ENCODE measurements around the gene TEAD4. TPM values are rescaled to one million over a fixed set of nuclear protein-coding genes. Genes with fewer than 3 reads are reported as not detected.

TEAD4 gene
- total and polyA plus RNA-seq, 2 experiments from 2014 or later = 68.1 to 145 TPM

GRCh38 chr12:3032770-3033538, 73.8 kb downstream of the TEAD4 start:
- TF ChIP-seq STAT1 (IDR thresholded peaks at IDR 0.05; ENCODE audit: unreplicated experiment) = no peak
- TF ChIP-seq, protein P1, sequence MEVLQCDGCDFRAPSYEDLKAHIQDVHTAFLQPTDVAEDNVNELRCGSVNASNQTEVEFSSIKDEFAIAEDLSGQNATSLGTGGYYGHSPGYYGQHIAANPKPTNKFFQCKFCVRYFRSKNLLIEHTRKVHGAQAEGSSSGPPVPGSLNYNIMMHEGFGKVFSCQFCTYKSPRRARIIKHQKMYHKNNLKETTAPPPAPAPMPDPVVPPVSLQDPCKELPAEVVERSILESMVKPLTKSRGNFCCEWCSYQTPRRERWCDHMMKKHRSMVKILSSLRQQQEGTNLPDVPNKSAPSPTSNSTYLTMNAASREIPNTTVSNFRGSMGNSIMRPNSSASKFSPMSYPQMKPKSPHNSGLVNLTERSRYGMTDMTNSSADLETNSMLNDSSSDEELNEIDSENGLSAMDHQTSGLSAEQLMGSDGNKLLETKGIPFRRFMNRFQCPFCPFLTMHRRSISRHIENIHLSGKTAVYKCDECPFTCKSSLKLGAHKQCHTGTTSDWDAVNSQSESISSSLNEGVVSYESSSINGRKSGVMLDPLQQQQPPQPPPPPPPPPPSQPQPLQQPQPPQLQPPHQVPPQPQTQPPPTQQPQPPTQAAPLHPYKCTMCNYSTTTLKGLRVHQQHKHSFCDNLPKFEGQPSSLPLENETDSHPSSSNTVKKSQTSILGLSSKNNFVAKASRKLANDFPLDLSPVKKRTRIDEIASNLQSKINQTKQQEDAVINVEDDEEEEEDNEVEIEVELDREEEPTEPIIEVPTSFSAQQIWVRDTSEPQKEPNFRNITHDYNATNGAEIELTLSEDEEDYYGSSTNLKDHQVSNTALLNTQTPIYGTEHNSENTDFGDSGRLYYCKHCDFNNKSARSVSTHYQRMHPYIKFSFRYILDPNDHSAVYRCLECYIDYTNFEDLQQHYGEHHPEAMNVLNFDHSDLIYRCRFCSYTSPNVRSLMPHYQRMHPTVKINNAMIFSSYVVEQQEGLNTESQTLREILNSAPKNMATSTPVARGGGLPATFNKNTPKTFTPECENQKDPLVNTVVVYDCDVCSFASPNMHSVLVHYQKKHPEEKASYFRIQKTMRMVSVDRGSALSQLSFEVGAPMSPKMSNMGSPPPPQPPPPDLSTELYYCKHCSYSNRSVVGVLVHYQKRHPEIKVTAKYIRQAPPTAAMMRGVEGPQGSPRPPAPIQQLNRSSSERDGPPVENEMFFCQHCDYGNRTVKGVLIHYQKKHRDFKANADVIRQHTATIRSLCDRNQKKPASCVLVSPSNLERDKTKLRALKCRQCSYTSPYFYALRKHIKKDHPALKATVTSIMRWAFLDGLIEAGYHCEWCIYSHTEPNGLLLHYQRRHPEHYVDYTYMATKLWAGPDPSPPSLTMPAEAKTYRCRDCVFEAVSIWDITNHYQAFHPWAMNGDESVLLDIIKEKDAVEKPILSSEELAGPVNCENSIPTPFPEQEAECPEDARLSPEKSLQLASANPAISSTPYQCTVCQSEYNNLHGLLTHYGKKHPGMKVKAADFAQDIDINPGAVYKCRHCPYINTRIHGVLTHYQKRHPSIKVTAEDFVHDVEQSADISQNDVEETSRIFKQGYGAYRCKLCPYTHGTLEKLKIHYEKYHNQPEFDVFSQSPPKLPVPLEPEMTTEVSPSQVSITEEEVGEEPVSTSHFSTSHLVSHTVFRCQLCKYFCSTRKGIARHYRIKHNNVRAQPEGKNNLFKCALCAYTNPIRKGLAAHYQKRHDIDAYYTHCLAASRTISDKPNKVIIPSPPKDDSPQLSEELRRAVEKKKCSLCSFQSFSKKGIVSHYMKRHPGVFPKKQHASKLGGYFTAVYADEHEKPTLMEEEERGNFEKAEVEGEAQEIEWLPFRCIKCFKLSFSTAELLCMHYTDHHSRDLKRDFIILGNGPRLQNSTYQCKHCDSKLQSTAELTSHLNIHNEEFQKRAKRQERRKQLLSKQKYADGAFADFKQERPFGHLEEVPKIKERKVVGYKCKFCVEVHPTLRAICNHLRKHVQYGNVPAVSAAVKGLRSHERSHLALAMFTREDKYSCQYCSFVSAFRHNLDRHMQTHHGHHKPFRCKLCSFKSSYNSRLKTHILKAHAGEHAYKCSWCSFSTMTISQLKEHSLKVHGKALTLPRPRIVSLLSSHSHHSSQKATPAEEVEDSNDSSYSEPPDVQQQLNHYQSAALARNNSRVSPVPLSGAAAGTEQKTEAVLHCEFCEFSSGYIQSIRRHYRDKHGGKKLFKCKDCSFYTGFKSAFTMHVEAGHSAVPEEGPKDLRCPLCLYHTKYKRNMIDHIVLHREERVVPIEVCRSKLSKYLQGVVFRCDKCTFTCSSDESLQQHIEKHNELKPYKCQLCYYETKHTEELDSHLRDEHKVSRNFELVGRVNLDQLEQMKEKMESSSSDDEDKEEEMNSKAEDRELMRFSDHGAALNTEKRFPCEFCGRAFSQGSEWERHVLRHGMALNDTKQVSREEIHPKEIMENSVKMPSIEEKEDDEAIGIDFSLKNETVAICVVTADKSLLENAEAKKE (CRISPR knock-in tag; IDR thresholded peaks at IDR 0.05) = no peak
- no peak for TF ChIP-seq ZNF114 (CRISPR knock-in tag; IDR thresholded peaks at IDR 0.05)
- TF ChIP-seq, protein P2, sequence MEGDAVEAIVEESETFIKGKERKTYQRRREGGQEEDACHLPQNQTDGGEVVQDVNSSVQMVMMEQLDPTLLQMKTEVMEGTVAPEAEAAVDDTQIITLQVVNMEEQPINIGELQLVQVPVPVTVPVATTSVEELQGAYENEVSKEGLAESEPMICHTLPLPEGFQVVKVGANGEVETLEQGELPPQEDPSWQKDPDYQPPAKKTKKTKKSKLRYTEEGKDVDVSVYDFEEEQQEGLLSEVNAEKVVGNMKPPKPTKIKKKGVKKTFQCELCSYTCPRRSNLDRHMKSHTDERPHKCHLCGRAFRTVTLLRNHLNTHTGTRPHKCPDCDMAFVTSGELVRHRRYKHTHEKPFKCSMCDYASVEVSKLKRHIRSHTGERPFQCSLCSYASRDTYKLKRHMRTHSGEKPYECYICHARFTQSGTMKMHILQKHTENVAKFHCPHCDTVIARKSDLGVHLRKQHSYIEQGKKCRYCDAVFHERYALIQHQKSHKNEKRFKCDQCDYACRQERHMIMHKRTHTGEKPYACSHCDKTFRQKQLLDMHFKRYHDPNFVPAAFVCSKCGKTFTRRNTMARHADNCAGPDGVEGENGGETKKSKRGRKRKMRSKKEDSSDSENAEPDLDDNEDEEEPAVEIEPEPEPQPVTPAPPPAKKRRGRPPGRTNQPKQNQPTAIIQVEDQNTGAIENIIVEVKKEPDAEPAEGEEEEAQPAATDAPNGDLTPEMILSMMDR (conservative IDR thresholded peaks at IDR 0.05; ENCODE audit: low read depth in 2 of 2) = no peak
- no peak for TF ChIP-seq NANOG (IDR thresholded peaks at IDR 0.05; ENCODE audit: borderline replicate concordance)
- TF ChIP-seq CREB1 (CRISPR knock-in tag; IDR thresholded peaks at IDR 0.05; ENCODE audit: low read depth) = no peak
- TF ChIP-seq EZH2phosphoT487 (IDR thresholded peaks at IDR 0.05; ENCODE audit: unreplicated experiment) = no peak
- TF ChIP-seq POLR2AphosphoS5 (IDR thresholded peaks at IDR 0.05; ENCODE audit: low read depth) = no peak
- TF ChIP-seq, protein P3, sequence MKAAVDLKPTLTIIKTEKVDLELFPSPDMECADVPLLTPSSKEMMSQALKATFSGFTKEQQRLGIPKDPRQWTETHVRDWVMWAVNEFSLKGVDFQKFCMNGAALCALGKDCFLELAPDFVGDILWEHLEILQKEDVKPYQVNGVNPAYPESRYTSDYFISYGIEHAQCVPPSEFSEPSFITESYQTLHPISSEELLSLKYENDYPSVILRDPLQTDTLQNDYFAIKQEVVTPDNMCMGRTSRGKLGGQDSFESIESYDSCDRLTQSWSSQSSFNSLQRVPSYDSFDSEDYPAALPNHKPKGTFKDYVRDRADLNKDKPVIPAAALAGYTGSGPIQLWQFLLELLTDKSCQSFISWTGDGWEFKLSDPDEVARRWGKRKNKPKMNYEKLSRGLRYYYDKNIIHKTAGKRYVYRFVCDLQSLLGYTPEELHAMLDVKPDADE (IDR thresholded peaks at IDR 0.05) = no peak
- TF ChIP-seq JUNB (IDR thresholded peaks at IDR 0.05; ENCODE audit: unreplicated experiment) = no peak
- TF ChIP-seq ZNF331 (CRISPR knock-in tag; IDR thresholded peaks at IDR 0.05; ENCODE audit: low read depth) = no peak
- TF ChIP-seq EZH2 (IDR thresholded peaks at IDR 0.05; ENCODE audit: low read depth, unreplicated experiment) = no peak
- TF ChIP-seq REST (IDR thresholded peaks at IDR 0.05; ENCODE audit: unreplicated experiment) = no peak
- H3K27me3 ChIP-seq (ENCODE audit: insufficient read depth) = no peaks in the 10 kb centered on the region
- Mint-ChIP-seq H3K4me3 (no peak overlapping the region), H3K27ac (no peak overlapping the region), H3K4me1 (peaks cover 9% of the 10 kb centered on the region), H3K36me3 (ENCODE audit: low read depth) (peaks cover 54% of the 10 kb centered on the region), H3K27me3 (ENCODE audit: insufficient read depth, low read depth, poor library complexity) (peaks cover 17% of the 10 kb centered on the region), H3K9me3 (no peaks in the 10 kb centered on the region)
- H3K9me2 ChIP-seq (ENCODE audit: insufficient read depth) = no peaks in the 10 kb centered on the region
- H3F3A ChIP-seq (replicated peaks; ENCODE audit: low read depth) = peaks cover 25% of the 10 kb centered on the region
- H3K27ac ChIP-seq (ENCODE audit: low read depth) = peak overlapping the region; percentile 87; the same call in 1 of the 2 replicates
- peaks cover 22% of the 10 kb centered on the region for H3K36me3 ChIP-seq (ENCODE audit: insufficient read depth)
- H3K4me1 ChIP-seq (ENCODE audit: insufficient read depth) = no peaks in the 10 kb centered on the region
- H2AFZ ChIP-seq = no peak overlapping the region
- H3K4me2 ChIP-seq = no peak overlapping the region
- ATAC-seq (no peak), DNase-seq (ENCODE audit: low spot score) (no peak)
- peaks cover 34% of the 10 kb centered on the region for H4K20me1 ChIP-seq (replicated peaks; ENCODE audit: insufficient read depth)
- no peaks in the 10 kb centered on the region for H3K79me2 ChIP-seq (replicated peaks; ENCODE audit: insufficient read depth)
- H3K4me3 ChIP-seq = no peak overlapping the region
